Stimulated activated naive CD4-positive, alpha-beta T cell (primary cell): ENCODE data around the gene SH3RF3.

Source experiments
- DNase-seq, 6 experiments: peaks; one replicate each; lab custom pipeline; 2025; lab: John Stamatoyannopoulos, UW

SH3RF3 gene

GRCh38 chr2:109336296-109336695 is 207.3 kb downstream of the SH3RF3 start:
- no peak for DNase-seq

DNA sequence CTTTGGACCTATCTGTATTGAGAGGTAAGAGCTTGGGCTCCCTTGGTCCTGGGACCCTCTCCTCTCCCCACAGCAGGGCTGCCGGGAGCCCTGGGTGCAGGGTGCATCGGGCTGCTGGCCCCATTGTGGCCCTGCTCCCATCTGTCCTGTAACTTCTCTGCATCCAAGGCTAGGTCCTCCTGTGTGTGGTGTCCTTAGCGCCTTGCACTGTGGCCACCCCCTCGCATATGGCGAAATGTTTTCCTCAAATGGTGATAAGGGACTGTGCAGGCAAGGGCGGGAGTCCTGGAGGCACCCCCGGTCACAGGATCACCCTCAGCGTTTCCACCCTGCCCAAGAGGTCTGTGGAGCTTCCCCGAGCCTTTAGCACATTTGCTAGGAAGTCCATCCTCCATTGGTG is 208.2 kb downstream of the SH3RF3 start:
- no peak for DNase-seq

GRCh38 chr2:109339519-109339966 is 210.5 kb downstream of the SH3RF3 start:
- no peak for DNase-seq

DNA sequence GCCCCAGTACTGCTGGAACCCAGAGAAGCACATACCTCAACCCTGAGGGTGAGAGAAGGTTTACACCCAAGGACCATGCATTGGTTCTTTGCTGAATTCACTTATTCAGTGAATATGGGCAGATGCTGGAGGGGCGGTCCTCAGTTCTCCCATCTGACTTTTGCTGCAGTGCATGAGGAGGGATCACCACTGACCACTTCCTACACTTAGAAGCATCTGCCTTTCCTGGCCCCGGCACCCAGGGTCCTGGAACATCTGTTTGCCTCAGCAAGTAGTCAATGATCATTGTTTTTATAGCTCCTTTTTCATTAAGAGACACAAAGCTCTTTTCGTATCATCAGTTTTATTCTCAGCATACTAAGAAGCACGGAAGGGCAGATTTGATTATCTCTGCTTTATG is 211.4 kb downstream of the SH3RF3 start:
- no peak for DNase-seq

GRCh38 chr2:109341355-109342255 is 212.6 kb downstream of the SH3RF3 start:
- no peak for DNase-seq

- no peak for DNase-seq
Measured at GRCh38 chr2:109342256-109342850, 213.3 kb downstream of the SH3RF3 start.

DNA sequence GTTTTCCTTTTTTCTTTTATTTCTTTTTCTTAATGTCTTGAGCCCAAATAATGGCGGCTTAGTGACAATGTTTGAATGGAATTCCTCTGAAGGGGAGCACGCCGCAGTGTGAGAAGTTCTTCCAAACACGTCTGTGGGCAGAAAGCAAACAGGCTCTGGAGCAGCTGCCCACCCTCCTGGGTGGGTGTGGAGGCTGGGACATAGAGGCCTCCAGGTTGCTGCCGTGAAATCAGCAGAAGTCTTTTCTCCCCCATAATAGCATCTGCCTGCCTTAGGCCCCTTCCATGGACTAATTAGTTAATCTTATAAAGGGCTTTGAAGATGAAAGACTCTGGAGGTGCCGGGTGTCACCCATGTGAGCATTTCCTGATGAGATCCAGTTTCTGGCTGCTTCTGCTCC is 213.9 kb downstream of the SH3RF3 start:
- no peak for DNase-seq

DNA sequence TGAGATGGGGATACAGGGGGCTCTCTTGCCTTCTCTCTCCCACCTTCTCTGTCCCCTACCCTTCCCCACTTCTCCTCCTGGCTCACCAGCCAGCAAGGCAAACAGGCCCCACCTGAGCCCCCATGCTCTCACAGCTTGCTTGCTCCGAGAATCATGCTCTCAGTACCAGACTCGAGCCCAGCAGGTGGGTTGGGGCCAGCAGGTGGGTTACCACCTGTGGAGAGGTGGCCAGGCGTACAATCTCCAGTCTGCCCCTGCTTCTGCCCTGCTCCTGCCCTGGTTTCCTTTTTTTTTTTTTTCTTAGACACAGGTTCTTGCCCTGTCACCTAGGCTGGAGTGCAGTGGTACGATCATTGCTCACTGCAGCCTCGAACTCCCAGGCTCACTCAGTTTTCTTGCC is 214.5 kb downstream of the SH3RF3 start:
- no peak for DNase-seq

GRCh38 chr2:109344270-109344805 is 215.3 kb downstream of the SH3RF3 start:
- no peak for DNase-seq

DNA sequence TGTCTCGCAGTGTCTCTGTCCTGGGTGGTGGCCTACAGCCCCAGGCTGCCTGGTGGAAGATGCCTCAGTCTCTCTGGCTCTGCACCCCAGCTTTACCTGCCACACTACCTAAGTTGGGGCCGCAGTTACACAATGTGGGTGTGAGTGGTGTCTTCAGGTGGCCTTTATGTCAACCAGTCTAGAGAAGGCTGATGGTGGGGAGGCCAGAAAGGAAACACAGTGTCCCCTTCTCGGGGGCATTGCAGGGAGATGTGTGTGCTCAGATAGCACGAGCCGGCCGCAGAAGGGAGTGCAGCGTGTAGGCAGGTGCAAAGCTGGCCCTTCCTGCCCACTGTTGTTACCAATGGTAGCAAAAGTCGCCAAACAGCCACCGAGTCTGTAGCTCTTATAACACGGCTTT is 216.1 kb downstream of the SH3RF3 start:
- DNase-seq = no peak

DNA sequence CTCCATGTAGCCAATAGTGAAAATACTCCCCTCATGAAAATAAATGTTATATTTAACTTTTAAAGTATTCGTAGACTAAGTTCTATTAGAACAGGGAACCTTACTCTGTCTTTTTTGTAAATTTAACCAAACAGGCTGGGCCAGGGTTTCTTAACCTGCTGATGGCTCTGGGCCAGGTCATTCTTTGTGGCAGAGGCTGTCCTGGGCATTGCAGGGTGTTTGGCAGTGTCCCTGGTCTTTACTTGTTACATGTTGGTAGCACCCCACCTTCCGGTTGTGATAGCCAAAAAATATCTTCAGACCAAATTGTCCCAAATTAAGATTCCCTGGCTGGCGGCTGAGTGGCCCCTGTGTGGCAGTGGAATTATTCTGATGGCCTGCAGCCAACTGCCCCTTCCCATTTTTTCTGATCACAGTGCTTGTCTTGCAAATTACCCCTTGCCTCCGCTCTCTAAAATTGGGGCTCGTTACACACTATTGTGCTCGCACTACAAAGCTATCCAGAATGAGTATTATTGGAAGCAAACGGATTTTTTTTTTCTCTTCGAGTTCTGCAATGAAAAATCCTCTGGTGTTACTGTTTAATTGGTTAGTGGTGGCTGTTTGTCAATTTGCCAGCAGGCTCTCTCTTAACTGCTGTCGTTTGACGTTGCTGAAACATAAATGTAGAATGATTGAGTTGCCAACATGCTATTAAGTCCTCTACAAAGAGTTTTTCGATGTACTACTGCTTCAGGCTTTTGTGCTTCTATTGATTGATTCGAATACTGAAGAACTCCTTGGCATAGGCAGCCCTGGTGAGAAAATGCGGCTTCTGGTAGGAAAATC is 216.9 kb downstream of the SH3RF3 start:
- DNase-seq = no peak

DNA sequence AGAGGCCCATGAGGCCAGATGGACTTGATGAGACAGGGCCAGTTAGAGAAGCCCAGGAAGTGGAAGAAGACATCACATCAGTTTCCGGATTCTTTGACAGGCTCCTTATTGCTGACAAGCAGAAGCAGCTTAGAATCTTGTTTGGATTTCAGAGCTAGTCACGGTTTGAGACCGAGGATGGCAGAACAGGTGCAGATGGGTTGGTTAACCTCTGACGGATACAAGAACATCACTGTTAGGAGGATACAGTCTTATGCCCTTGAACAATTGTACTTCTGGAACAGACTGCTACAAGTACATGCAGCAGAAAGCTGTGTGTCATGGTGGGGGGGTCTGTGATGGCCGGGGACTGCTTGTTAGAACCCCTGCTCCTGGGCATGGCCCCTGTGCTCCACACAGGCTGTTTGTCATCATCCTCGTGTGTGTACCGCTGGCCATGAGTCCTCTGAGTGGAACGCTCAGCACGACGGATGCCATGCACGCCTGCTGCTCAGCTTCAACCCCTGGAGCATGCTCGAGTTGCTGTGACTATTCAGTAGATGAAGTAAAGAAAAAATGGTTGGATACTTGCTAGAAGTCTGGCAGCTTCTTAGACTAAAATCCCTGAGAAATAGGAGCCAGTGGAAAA is 217.7 kb downstream of the SH3RF3 start:
- DNase-seq = no peak

GRCh38 chr2:109347626-109348025 is 218.6 kb downstream of the SH3RF3 start:
- no peak for DNase-seq

DNA sequence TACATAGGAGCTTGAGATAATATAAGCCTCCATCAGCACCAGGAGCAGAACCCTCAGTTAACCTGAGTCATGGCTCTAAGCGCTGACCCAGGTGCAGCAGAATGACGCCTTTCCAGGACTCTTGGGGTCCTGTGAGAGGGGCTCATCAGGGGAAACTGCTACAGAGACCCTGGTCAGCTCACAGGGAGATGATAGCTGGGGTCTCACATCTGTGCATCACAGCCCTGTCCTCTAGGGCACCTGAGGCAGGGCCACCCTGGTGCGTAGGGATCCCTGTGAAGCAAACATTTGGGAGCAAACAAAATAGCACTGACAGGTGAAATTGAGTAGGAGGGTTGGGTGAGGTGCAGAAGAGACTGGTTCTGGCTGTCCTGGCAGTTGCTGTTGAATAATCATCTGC is 219.2 kb downstream of the SH3RF3 start:
- DNase-seq = no peak

- DNase-seq = peak; percentile 8 to 84 (median 60)
Measured at GRCh38 chr2:109348671-109349502, 219.9 kb downstream of the SH3RF3 start.

- DNase-seq = peak in 2 of 6 experiments; percentile 21 to 28
Measured at GRCh38 chr2:109349503-109350465, 220.8 kb downstream of the SH3RF3 start.

- no peak for DNase-seq
Measured at GRCh38 chr2:109350526-109350925, 221.5 kb downstream of the SH3RF3 start.

- DNase-seq = peak in 1 of 6 experiments; percentile 6
Measured at GRCh38 chr2:109351164-109351756, 222.3 kb downstream of the SH3RF3 start.
